ENCODE results near the gene RAPGEF1. TPM values are rescaled to one million over a fixed set of nuclear protein-coding genes. Genes with fewer than 3 reads are reported as not detected.

RAPGEF1 gene
- total RNA-seq, 4 donors from 2014 or later: 37.5 to 89.0 (median 62.8) TPM

GRCh38 chr9:131776036-131776435 is 36.2 kb upstream of the RAPGEF1 start:
- ATAC-seq (ENCODE audit: low FRiP score): no peak
- TF ChIP-seq, protein P1, sequence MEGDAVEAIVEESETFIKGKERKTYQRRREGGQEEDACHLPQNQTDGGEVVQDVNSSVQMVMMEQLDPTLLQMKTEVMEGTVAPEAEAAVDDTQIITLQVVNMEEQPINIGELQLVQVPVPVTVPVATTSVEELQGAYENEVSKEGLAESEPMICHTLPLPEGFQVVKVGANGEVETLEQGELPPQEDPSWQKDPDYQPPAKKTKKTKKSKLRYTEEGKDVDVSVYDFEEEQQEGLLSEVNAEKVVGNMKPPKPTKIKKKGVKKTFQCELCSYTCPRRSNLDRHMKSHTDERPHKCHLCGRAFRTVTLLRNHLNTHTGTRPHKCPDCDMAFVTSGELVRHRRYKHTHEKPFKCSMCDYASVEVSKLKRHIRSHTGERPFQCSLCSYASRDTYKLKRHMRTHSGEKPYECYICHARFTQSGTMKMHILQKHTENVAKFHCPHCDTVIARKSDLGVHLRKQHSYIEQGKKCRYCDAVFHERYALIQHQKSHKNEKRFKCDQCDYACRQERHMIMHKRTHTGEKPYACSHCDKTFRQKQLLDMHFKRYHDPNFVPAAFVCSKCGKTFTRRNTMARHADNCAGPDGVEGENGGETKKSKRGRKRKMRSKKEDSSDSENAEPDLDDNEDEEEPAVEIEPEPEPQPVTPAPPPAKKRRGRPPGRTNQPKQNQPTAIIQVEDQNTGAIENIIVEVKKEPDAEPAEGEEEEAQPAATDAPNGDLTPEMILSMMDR (IDR thresholded peaks at IDR 0.05): no peak
- no peak for DNase-seq (ENCODE audit: low spot score)

GRCh38 chr9:131774636-131775035 is 34.8 kb upstream of the RAPGEF1 start:
- ATAC-seq (ENCODE audit: low FRiP score): no peak
- no peak for DNase-seq (ENCODE audit: low spot score)
- TF ChIP-seq, protein P1 (IDR thresholded peaks at IDR 0.05): no peak

DNA sequence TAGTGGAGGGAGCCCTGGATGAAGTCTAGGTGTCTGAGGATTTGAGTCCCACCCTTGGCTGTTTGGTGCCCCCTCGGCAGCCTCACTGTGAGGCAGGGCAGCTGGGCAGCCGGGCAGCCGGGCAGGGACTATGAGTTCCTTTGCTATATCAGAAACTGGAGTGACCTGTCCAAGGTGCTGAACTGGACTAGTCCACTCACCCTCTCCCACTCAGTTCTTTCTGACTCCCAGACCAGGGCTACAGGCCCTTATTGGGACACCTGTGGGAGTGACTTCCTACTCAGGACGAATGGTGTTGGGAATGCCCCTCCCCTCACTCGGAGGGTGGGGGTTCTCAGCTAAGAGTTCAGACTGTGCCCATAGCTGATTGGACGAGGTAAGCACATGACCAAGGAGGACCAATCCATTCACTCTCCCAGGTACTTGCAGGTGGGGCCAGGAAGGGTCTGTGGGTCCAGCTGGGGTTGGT is 34.1 kb upstream of the RAPGEF1 start:
- TF ChIP-seq, protein P1 (IDR thresholded peaks at IDR 0.05): no peak
- DNase-seq (ENCODE audit: low spot score) (no peak), ATAC-seq (ENCODE audit: low FRiP score) (no peak)

GRCh38 chr9:131772940-131773339 is 33.1 kb upstream of the RAPGEF1 start:
- no peak for DNase-seq (ENCODE audit: low spot score)
- ATAC-seq (ENCODE audit: low FRiP score): no peak
- TF ChIP-seq, protein P1 (IDR thresholded peaks at IDR 0.05): no peak

GRCh38 chr9:131771646-131772045 is 31.8 kb upstream of the RAPGEF1 start:
- DNase-seq (ENCODE audit: low spot score) (no peak), ATAC-seq (ENCODE audit: low FRiP score) (no peak)
- TF ChIP-seq, protein P1 (IDR thresholded peaks at IDR 0.05): no peak

GRCh38 chr9:131769361-131769760 is 29.5 kb upstream of the RAPGEF1 start:
- no peak for ATAC-seq (ENCODE audit: low FRiP score)
- no peak for DNase-seq (ENCODE audit: low spot score)

DNA sequence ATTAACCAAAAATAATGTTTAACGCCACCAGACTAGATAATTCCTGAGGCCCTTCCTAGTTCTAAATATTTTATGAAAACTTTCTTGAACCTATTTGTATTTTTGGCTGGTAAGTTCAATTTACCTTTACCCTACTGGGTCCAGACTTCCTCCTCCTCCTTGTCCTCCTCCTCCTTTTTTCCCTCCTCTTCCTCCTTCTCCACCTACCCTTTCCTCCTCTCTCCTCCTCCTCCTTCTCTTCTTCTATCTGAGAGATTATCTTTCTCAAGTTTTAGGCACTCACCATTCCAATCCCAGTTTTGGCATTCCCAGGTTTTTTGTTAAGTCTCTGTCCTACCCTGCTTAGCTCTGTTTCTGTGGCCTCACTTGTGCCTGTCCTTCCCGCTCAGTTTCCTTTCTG is 24.7 kb upstream of the RAPGEF1 start:
- DNase-seq (ENCODE audit: low spot score) (no peak), ATAC-seq (ENCODE audit: low FRiP score) (no peak)
- TF ChIP-seq, protein P1 (IDR thresholded peaks at IDR 0.05): no peak

More at GRCh38 chr9:131769361-131769760, 29.5 kb upstream of the RAPGEF1 start:
- TF ChIP-seq, protein P1 (IDR thresholded peaks at IDR 0.05): no peak
